Activated CD8-positive, alpha-beta memory T cell treated with anti-CD3 and anti-CD28 coated beads, Interleukin-2, amount 50 U/mL, for 1 hour (primary cell): ENCODE measurements around the gene CDKN3.
"Not testable (repeated sequence)": the region's sequence is repeated elsewhere in the genome, so short reads cannot be mapped to it uniquely, and the experiment has no call there.

Source experiments
- DNase-seq: peaks from one replicate; pipeline ENCODE4 v3.0.0-alpha.2; 2020; ENCODE audit errors: extremely low read depth

CDKN3 gene

GRCh38 chr14:54424479-54424901, 27.7 kb downstream of the CDKN3 start:
- no peak for DNase-seq

- DNase-seq, result no peak
Observed at GRCh38 chr14:54425068-54425467, 28.3 kb downstream of the CDKN3 start.

GRCh38 chr14:54425537-54426274, 28.9 kb downstream of the CDKN3 start:
- DNase-seq, result no peak

- no peak for DNase-seq
Observed at GRCh38 chr14:54427871-54428270, 31.1 kb downstream of the CDKN3 start.

- DNase-seq, result no peak
Observed at GRCh38 chr14:54428527-54428926, 31.7 kb downstream of the CDKN3 start.

- no peak for DNase-seq
Observed at GRCh38 chr14:54435500-54435981, 38.7 kb downstream of the CDKN3 start.

- DNase-seq, result not testable (repeated sequence)
Observed at GRCh38 chr14:54437954-54438353, 41.1 kb downstream of the CDKN3 start.

GRCh38 chr14:54438703-54439102, 41.9 kb downstream of the CDKN3 start:
- no peak for DNase-seq

- DNase-seq, result no peak
Observed at GRCh38 chr14:54440037-54440436, 43.2 kb downstream of the CDKN3 start.

- no peak for DNase-seq
Observed at GRCh38 chr14:54440476-54440872, 43.7 kb downstream of the CDKN3 start.

GRCh38 chr14:54440873-54441868, 44.4 kb downstream of the CDKN3 start, which contains the start of gene CNIH1:
CNIH1 (minus strand) TSS chr14:54441374; CDS start chr14:54441327, 47 bp downstream.
- peak; percentile 70 for DNase-seq

- not testable (repeated sequence) for DNase-seq
Observed at GRCh38 chr14:54442961-54443360, 46.2 kb downstream of the CDKN3 start.

- no peak for DNase-seq
Observed at GRCh38 chr14:54443981-54444380, 47.2 kb downstream of the CDKN3 start.

GRCh38 chr14:54444681-54445080, 47.9 kb downstream of the CDKN3 start:
- DNase-seq, result no peak

GRCh38 chr14:54446161-54446693, 49.4 kb downstream of the CDKN3 start:
- DNase-seq, result no peak

GRCh38 chr14:54447231-54447692, 50.5 kb downstream of the CDKN3 start:
- no peak for DNase-seq

GRCh38 chr14:54450535-54450934, 53.7 kb downstream of the CDKN3 start:
- no peak for DNase-seq

- no peak for DNase-seq
Observed at GRCh38 chr14:54451121-54451601, 54.4 kb downstream of the CDKN3 start.

GRCh38 chr14:54451961-54452360, 55.2 kb downstream of the CDKN3 start:
- no peak for DNase-seq

- DNase-seq, result no peak
Observed at GRCh38 chr14:54453252-54453651, 56.4 kb downstream of the CDKN3 start.

- not testable (repeated sequence) for DNase-seq
Observed at GRCh38 chr14:54453990-54454389, 57.2 kb downstream of the CDKN3 start.

- no peak for DNase-seq
Observed at GRCh38 chr14:54455363-54455762, 58.6 kb downstream of the CDKN3 start.
